Neuronal stem cell (in vitro differentiated cells): ENCODE data around the gene NELL1.

Experiments used
- DNase-seq: peaks from one replicate; pipeline ENCODE4 v3.0.0-alpha.2; 2013; ENCODE audit warnings: low spot score
- H2AFZ ChIP-seq: one replicate; pipeline ENCODE4 v1.6.1; 2013; ENCODE audit warnings: mild to moderate bottlenecking, low read length, inconsistent platforms
- H2AK5ac ChIP-seq: 2 replicates; pipeline ENCODE4 v1.6.1; 2013; ENCODE audit warnings: low read depth, mild to moderate bottlenecking, inconsistent platforms, low read length, moderate library complexity, mixed read lengths
- H2BK120ac ChIP-seq: 2 replicates; pipeline ENCODE4 v1.6.1; 2013; ENCODE audit warnings: low read depth, mild to moderate bottlenecking, inconsistent platforms, low read length, moderate library complexity, mixed read lengths
- H2BK12ac ChIP-seq: one replicate; pipeline ENCODE4 v1.6.1; 2013; ENCODE audit warnings: low read length, inconsistent platforms
- H2BK15ac ChIP-seq: 2 replicates; pipeline ENCODE4 v1.6.1; 2013; ENCODE audit warnings: mild to moderate bottlenecking, low read length, inconsistent platforms, mixed read lengths
- H2BK5ac ChIP-seq: one replicate; pipeline ENCODE4 v1.6.1; 2013; ENCODE audit warnings: inconsistent platforms, mild to moderate bottlenecking, low read length, moderate library complexity
- H3K14ac ChIP-seq: one replicate; pipeline ENCODE4 v1.6.1; 2013; ENCODE audit warnings: low read length, inconsistent platforms
- H3K18ac ChIP-seq: 2 replicates; pipeline ENCODE4 v1.6.1; 2013; ENCODE audit warnings: low read length, inconsistent platforms
- H3K23ac ChIP-seq: 2 replicates; pipeline ENCODE4 v1.6.1; 2013; ENCODE audit warnings: low read depth, mild to moderate bottlenecking, mixed read lengths, low read length, inconsistent platforms; ENCODE audit not compliant: poor library complexity
- H3K27ac ChIP-seq: replicated peaks from 3 replicates; pipeline ENCODE4 v1.5.1; 2013; ENCODE audit warnings: low read length, inconsistent platforms
- H3K27me3 ChIP-seq, 3 experiments: 2 replicates each; pipeline ENCODE4 v1.6.1; 2013; ENCODE audit warnings: low read length in 3 of 3, mild to moderate bottlenecking in 2 of 3, inconsistent platforms in 1 of 3, low read depth in 1 of 3, mixed read lengths in 1 of 3, moderate library complexity in 1 of 3; ENCODE audit not compliant: control insufficient read depth in 3 of 3, insufficient read depth in 3 of 3
- H3K36me3 ChIP-seq, 2 donors: replicated peaks in 1 of 2; 2 replicates each; pipeline ENCODE4 v1.6.1; 2013; ENCODE audit warnings: low read length in 2 of 2; ENCODE audit not compliant: control insufficient read depth in 2 of 2, insufficient read depth in 2 of 2
- H3K4ac ChIP-seq: 2 replicates; pipeline ENCODE4 v1.6.1; 2013; ENCODE audit warnings: inconsistent platforms, mild to moderate bottlenecking, low read length, moderate library complexity
- H3K4me1 ChIP-seq, 2 donors: 1 replicate in 1 of 2; 2 replicates in 1 of 2; pipeline ENCODE4 v1.6.1; 2013; ENCODE audit warnings: low read length in 2 of 2, low read depth in 1 of 2; ENCODE audit not compliant: control insufficient read depth in 2 of 2, insufficient read depth in 1 of 2
- H3K4me2 ChIP-seq: one replicate; pipeline ENCODE4 v1.6.1; 2013; ENCODE audit warnings: mild to moderate bottlenecking, low read length, inconsistent platforms; ENCODE audit not compliant: insufficient read depth, poor library complexity, severe bottlenecking
- H3K4me3 ChIP-seq, 2 donors: 2 replicates each; pipeline ENCODE4 v1.5.1; 2013; ENCODE audit warnings: low read length in 2 of 2, mild to moderate bottlenecking in 2 of 2, inconsistent platforms in 1 of 2, moderate library complexity in 1 of 2
- H3K79me1 ChIP-seq: one replicate; pipeline ENCODE4 v1.6.1; 2013; ENCODE audit warnings: low read depth, mild to moderate bottlenecking, inconsistent platforms, low read length, moderate library complexity
- H3K9ac ChIP-seq: one replicate; pipeline ENCODE4 v1.6.1; 2013; ENCODE audit warnings: mild to moderate bottlenecking, low read depth, low read length, inconsistent platforms; ENCODE audit not compliant: poor library complexity
- H3K9me3 ChIP-seq, 2 donors: replicated peaks in 1 of 2; 2 replicates each; pipeline versions ENCODE3 to v1.6.1; 2013; ENCODE audit warnings: low read length in 2 of 2, mild to moderate bottlenecking in 2 of 2, inconsistent platforms in 1 of 2, low read depth in 1 of 2, mixed read lengths in 1 of 2, moderate library complexity in 1 of 2; ENCODE audit not compliant: control insufficient read depth in 2 of 2, insufficient read depth in 1 of 2
- H4K8ac ChIP-seq: one replicate; pipeline ENCODE4 v1.6.1; 2013; ENCODE audit warnings: low read depth, mild to moderate bottlenecking, inconsistent platforms, low read length, moderate library complexity
- H4K91ac ChIP-seq: one replicate; pipeline ENCODE4 v1.6.1; 2013; ENCODE audit warnings: low read length, low read depth, mild to moderate bottlenecking, inconsistent platforms; ENCODE audit not compliant: poor library complexity
- WGBS, 2 donors: extraction: QIAGEN DNeasy Blood & Tissue Kit; methylation state at CpG; one replicate each; pipeline ENCODE4 v1.1.7; 2013; ENCODE audit warnings: missing lambda C conversion rate in 2 of 2, mixed read lengths in 1 of 2; ENCODE audit not compliant: insufficient read length in 2 of 2, insufficient replicate concordance in 1 of 2; ENCODE audit errors: extremely low coverage in 2 of 2; 5-methylcytosine and 5-hydroxymethylcytosine counted together

NELL1 gene

DNA sequence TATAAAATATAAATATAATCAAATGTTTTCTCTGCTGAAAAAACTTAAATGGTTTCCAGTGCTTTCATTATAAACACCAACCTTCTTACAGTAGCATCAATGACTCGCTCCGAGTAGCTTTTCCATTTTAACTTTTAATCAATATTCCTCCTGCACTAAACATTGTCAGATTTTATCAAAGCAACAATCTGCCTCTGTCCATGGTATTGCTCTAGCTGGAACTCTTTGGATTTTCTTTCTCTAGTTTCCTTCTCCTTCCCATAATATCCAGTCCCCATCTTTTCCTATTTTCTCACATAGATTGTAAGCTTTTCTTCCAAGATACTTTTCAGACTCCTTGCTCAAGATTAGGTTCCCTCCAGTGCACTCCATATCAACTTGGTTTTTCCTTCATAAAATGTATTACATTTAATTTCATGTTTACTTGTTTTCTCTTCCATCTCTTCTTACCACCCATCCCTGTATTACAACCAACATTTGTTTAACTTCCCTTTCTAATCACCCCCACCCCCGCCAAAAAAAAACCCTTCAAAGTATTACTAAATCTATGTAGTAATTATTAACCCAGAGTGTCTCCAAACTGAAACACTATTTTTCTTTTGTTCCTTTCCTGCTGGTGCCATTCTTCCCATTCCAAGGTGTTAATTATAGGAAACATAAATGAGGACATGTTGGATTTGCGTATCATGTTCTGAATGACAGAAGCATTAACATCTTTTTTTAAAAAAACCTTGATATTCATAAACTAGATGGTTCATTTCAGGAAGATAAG, 716.5 kb downstream of the NELL1 start:
- Histone ChIP-seq H3K9me3 (no peaks in the 10 kb centered on the region), H4K91ac (no peak overlapping the region), H3K23ac (no peak overlapping the region), H3K4ac (no peak overlapping the region), H4K8ac (no peak overlapping the region), H3K27me3 (no peaks in the 10 kb centered on the region), H3K14ac (no peak overlapping the region), H3K36me3 (no peaks in the 10 kb centered on the region), H2BK12ac (no peak overlapping the region), H2AK5ac (no peak overlapping the region), H2AFZ (no peak overlapping the region), H3K9ac (no peak overlapping the region), H3K27ac (no peak overlapping the region), H2BK120ac (no peak overlapping the region), H2BK5ac (no peak overlapping the region), H3K4me2 (no peak overlapping the region), H2BK15ac (no peak overlapping the region), H3K4me1 (no peaks in the 10 kb centered on the region), H3K79me1 (no peaks in the 10 kb centered on the region), H3K4me3 (no peak overlapping the region), H3K18ac (no peak overlapping the region)
- DNase-seq = no peak
- WGBS, 2 donors = no CpG with 5 or more reads among the region's 4 CpGs

DNA sequence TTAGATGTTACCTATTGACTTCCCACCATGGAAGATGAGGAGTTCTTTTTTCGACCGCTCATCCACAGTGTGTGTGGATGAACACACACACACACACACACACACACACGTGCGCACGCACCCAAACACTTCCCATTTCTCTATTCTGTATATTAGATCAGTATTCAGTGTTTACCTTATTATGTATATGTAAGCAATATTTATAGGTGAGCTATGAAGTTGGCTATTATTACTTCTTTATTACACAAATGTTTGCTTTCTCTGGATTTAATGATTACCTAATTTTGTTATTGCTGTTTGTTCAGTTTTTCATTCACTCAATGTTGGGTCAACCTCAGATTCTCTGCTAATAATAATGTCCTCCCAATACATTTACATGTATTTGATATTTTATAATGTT, 721.0 kb downstream of the NELL1 start:
- Histone ChIP-seq H3K36me3 (no peaks in the 10 kb centered on the region), H3K23ac (no peak overlapping the region), H4K8ac (no peak overlapping the region), H4K91ac (no peak overlapping the region), H2AFZ (no peak overlapping the region), H3K4ac (no peak overlapping the region), H2AK5ac (no peak overlapping the region), H2BK15ac (no peak overlapping the region), H3K18ac (no peak overlapping the region), H3K4me2 (no peak overlapping the region), H3K9ac (no peak overlapping the region), H2BK12ac (no peak overlapping the region), H3K9me3 (no peaks in the 10 kb centered on the region), H2BK120ac (no peak overlapping the region), H3K4me1 (no peaks in the 10 kb centered on the region), H2BK5ac (no peak overlapping the region), H3K79me1 (no peaks in the 10 kb centered on the region), H3K4me3 (no peak overlapping the region), H3K14ac (no peak overlapping the region), H3K27ac (no peak overlapping the region), H3K27me3 (no peaks in the 10 kb centered on the region)
- WGBS, 2 donors = no CpG with 5 or more reads among the region's 5 CpGs
- DNase-seq = no peak

DNA sequence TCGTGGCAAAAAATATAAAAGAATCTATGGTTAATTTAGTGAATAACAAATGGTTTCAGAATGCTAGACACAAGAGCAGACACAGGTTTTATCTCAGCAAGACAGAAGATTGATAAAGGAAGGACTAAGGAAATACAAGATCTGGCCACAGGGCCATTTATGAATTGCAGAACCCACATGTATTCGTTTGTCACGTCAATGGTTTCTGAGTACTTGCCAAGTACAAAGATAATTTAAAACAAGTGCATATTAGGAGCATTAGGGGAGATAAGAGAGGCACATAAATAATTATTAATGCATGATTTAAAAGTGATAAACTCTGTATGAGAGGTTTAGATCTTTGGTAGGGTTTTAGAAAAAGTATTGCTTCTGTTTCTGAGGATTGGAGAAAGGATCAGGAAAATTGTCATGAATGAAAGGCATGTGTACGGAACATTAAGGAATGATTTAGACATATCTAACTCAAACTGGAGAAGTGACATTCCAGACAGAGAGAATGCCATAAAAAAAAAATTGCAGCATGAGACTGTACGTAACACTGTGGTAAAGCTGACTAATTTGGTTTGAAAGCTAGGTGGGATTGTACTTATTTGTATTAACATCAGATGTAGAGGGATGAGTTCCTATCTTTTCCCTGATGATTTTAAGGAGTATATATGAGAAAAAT, 727.1 kb downstream of the NELL1 start:
- H3K4me3 ChIP-seq = no peak overlapping the region
- H3K36me3 ChIP-seq = no peaks in the 10 kb centered on the region
- no peak for DNase-seq
- H2BK12ac ChIP-seq = no peak overlapping the region
- H4K91ac ChIP-seq = no peak overlapping the region
- H3K27me3 ChIP-seq = no peaks in the 10 kb centered on the region
- H2BK15ac ChIP-seq = no peak overlapping the region
- H3K4ac ChIP-seq = no peak overlapping the region
- H3K9me3 ChIP-seq = no peaks in the 10 kb centered on the region
- no peak overlapping the region for H3K14ac ChIP-seq
- H3K79me1 ChIP-seq = no peaks in the 10 kb centered on the region
- no peak overlapping the region for H3K4me2 ChIP-seq
- no peak overlapping the region for H3K9ac ChIP-seq
- H3K23ac ChIP-seq = no peak overlapping the region
- no peak overlapping the region for H3K18ac ChIP-seq
- H2BK120ac ChIP-seq = no peak overlapping the region
- no peak overlapping the region for H2AK5ac ChIP-seq
- H2AFZ ChIP-seq = no peak overlapping the region
- no peak overlapping the region for H3K27ac ChIP-seq
- no peak overlapping the region for H4K8ac ChIP-seq
- no peak overlapping the region for H2BK5ac ChIP-seq
- H3K4me1 ChIP-seq = no peaks in the 10 kb centered on the region
- WGBS, 2 donors = no CpG with 5 or more reads among the region's 5 CpGs

DNA sequence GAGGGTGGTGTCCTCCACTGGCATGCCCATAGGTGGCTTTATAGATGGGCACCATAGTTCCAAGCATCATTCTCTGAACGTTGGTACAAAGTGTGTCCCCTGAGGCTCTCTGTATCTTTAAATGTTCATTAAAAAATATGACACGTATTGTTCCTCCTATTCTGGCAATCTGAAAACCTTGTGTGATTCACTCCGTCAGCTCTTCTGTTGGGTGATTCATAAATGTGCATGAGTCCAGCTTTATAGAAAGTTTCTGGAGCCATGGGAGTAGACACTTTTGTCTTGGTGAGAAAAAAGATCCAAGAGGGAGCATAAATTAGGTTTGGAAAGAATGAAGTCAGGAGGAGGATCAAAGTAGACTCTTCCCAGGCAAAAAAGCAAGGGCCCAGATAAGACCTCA, 728.8 kb downstream of the NELL1 start:
- Histone ChIP-seq H3K4me2 (no peak overlapping the region), H2BK120ac (no peak overlapping the region), H2AFZ (no peak overlapping the region), H3K79me1 (no peaks in the 10 kb centered on the region), H2BK5ac (no peak overlapping the region), H3K14ac (no peak overlapping the region), H3K36me3 (no peaks in the 10 kb centered on the region), H4K8ac (no peak overlapping the region), H3K18ac (no peak overlapping the region), H2BK12ac (no peak overlapping the region), H4K91ac (no peak overlapping the region), H3K27me3 (no peaks in the 10 kb centered on the region), H3K4ac (no peak overlapping the region), H3K4me1 (no peaks in the 10 kb centered on the region), H3K9ac (no peak overlapping the region), H2BK15ac (no peak overlapping the region), H3K4me3 (no peak overlapping the region), H3K23ac (no peak overlapping the region), H3K27ac (no peak overlapping the region), H3K9me3 (no peaks in the 10 kb centered on the region), H2AK5ac (no peak overlapping the region)
- WGBS, 2 donors = no CpG with 5 or more reads among the region's 3 CpGs
- no peak for DNase-seq
